Natural killer cell (primary cell): ENCODE results near the gene CAPN5. TPM values are rescaled to one million over a fixed set of nuclear protein-coding genes. Genes with fewer than 3 reads are reported as not detected.

Experiments
- ATAC-seq, 3 donors: fragments of 150-1000 bp in 2 of 3; fragments of 200-7000 bp in 1 of 3; cut with Tn5 transposase; 1 replicate in 1 of 3; 2 replicates in 2 of 3; pipeline ENCODE4 v1.10.0; 2021; ENCODE audit warnings: mild to moderate bottlenecking in 2 of 3, moderate library complexity in 2 of 3
- DNase-seq, 2 donors: peaks; one replicate each; pipeline versions ENCODE4 v3.0.0 to v3.0.0-alpha.2; 2013 to 2021; ENCODE audit warnings: mixed read lengths in 1 of 2
- H3K27ac ChIP-seq: one replicate; pipeline ENCODE4 v1.5.1; 2013; ENCODE audit warnings: mild to moderate bottlenecking, low read length
- H3K27me3 ChIP-seq: one replicate; pipeline ENCODE4 v1.6.1; 2013; ENCODE audit warnings: low read length; ENCODE audit not compliant: control insufficient read depth, insufficient read depth
- H3K36me3 ChIP-seq: one replicate; pipeline ENCODE4 v1.6.1; 2013; ENCODE audit warnings: low read length; ENCODE audit not compliant: control insufficient read depth, insufficient read depth
- H3K4me1 ChIP-seq: one replicate; pipeline ENCODE4 v1.6.1; 2013; ENCODE audit warnings: low read length; ENCODE audit not compliant: control insufficient read depth, insufficient read depth
- H3K4me3 ChIP-seq: one replicate; pipeline ENCODE4 v1.5.1; 2013; ENCODE audit warnings: low read length
- H3K9me3 ChIP-seq: one replicate; pipeline ENCODE4 v1.6.1; 2013; ENCODE audit warnings: low read length; ENCODE audit not compliant: control insufficient read depth, insufficient read depth
- H3K27ac Mint-ChIP-seq, 2 donors: one replicate each; pipeline ENCODE4 v1.8.0; 2022; ENCODE audit warnings: mild to moderate bottlenecking in 2 of 2, mixed read lengths in 2 of 2, moderate library complexity in 1 of 2
- H3K27me3 Mint-ChIP-seq, 2 donors: one replicate each; pipeline ENCODE4 v1.8.0; 2022; ENCODE audit warnings: low read depth in 2 of 2, mixed read lengths in 2 of 2
- H3K36me3 Mint-ChIP-seq: one replicate; pipeline ENCODE4 v1.8.0; 2022; ENCODE audit warnings: mixed read lengths
- H3K4me1 Mint-ChIP-seq, 2 donors: one replicate each; pipeline ENCODE4 v1.8.0; 2022; ENCODE audit warnings: mixed read lengths in 2 of 2
- H3K4me3 Mint-ChIP-seq: one replicate; pipeline ENCODE4 v1.8.0; 2022; ENCODE audit warnings: mild to moderate bottlenecking, moderate library complexity, mixed read lengths
- H3K9me3 Mint-ChIP-seq, 2 donors: one replicate each; pipeline ENCODE4 v1.8.0; 2022; ENCODE audit warnings: mixed read lengths in 2 of 2
- WGBS: methylation state at CpG from one replicate; pipeline ENCODE4 v1.1.7; 2013; ENCODE audit warnings: missing lambda C conversion rate; ENCODE audit not compliant: insufficient coverage; 5-methylcytosine and 5-hydroxymethylcytosine counted together
- intact Hi-C: fragments of 100-400 bp; cut with micrococcal nuclease; formaldehyde crosslinking; loops from one replicate; pipeline ENCODE4 v1.14.2; 2022
- total RNA-seq, 4 donors: library from RNA; stranded (reverse); fragments of 120-200 nt in 1 of 4; gene quantifications; one replicate each; pipeline versions ENCODE4 v1.2.3 to v1.2.4, GENCODE V29; 2013 to 2022
- TF ChIP-seq, protein P1 (sequence below): fragments of 200-600 bp; IDR thresholded peaks from one replicate; pipeline ENCODE4 v1.8.0; 2022; ENCODE audit warnings: antibody characterized with exemption

The CAPN5 gene
- total RNA-seq, 3 donors from 2014 or later (not counting 1 experiment from before 2014, with no cell fraction given) = 32.3 to 34.5 (median 34.3) TPM

DNA sequence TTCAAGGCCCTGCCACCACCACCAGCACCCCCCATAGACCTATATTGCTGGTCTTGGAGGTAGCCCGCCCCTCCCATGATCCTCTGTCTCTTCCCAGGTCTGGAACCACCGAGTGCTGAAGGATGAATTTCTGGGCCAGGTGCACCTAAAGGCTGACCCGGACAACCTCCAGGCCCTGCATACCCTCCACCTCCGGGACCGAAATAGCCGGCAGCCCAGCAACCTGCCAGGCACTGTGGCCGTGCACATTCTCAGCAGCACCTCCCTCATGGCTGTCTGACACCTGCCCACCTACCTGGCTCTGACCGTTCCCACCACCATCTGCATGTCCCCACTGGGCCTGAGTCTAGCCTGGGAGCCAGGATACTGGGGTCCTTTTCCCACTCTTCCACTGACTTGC lies 56.8 kb downstream of the CAPN5 start:
- Histone ChIP-seq H3K36me3 (no peaks in the 10 kb centered on the region), H3K9me3 (no peaks in the 10 kb centered on the region), H3K27me3 (peaks cover 11% of the 10 kb centered on the region), H3K4me3 (no peak overlapping the region), H3K4me1 (peaks cover 17% of the 10 kb centered on the region), H3K27ac (no peak overlapping the region)
- TF ChIP-seq, protein P1, sequence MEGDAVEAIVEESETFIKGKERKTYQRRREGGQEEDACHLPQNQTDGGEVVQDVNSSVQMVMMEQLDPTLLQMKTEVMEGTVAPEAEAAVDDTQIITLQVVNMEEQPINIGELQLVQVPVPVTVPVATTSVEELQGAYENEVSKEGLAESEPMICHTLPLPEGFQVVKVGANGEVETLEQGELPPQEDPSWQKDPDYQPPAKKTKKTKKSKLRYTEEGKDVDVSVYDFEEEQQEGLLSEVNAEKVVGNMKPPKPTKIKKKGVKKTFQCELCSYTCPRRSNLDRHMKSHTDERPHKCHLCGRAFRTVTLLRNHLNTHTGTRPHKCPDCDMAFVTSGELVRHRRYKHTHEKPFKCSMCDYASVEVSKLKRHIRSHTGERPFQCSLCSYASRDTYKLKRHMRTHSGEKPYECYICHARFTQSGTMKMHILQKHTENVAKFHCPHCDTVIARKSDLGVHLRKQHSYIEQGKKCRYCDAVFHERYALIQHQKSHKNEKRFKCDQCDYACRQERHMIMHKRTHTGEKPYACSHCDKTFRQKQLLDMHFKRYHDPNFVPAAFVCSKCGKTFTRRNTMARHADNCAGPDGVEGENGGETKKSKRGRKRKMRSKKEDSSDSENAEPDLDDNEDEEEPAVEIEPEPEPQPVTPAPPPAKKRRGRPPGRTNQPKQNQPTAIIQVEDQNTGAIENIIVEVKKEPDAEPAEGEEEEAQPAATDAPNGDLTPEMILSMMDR = no peak
- Mint-ChIP-seq H3K27me3 (peaks cover 9 to 12% of the 10 kb centered on the region in 2 donors), H3K36me3 (no peaks in the 10 kb centered on the region), H3K27ac (no peak overlapping the region), H3K9me3 (no peaks in the 10 kb centered on the region), H3K4me1 (peaks cover 9 to 26% of the 10 kb centered on the region in 2 donors), H3K4me3 (no peak overlapping the region)
- ATAC-seq (no peak), DNase-seq (no peak)
- intact Hi-C loops = no loop called here
- 90% methylated on average over 8 of the region's 8 CpGs for WGBS

DNA sequence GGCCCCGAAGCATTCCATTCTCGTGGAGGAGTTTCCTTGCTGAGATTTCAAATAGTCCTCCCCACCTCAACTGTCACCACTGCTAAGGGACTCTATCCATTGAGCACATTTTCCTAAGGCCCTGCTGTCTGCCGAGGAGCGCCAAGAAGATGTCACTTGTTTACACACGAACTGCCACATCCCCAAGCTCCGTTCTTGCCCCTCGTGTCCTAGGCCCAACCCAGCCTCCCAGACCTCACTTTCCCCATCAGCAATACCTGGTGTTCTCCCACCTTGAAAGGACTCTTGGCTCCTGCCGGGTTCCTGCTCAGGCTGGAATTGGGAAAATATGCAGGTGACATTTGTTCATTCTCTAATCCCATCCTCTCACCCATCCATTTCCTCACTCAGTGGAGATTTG lies 57.3 kb downstream of the CAPN5 start:
- Mint-ChIP-seq H3K27me3 (peaks cover 9 to 12% of the 10 kb centered on the region in 2 donors), H3K36me3 (no peaks in the 10 kb centered on the region), H3K4me3 (no peak overlapping the region), H3K4me1 (peaks cover 9 to 26% of the 10 kb centered on the region in 2 donors), H3K27ac (no peak overlapping the region), H3K9me3 (no peaks in the 10 kb centered on the region)
- Histone ChIP-seq H3K9me3 (no peaks in the 10 kb centered on the region), H3K27me3 (peaks cover 11% of the 10 kb centered on the region), H3K27ac (no peak overlapping the region), H3K4me3 (no peak overlapping the region), H3K36me3 (no peaks in the 10 kb centered on the region), H3K4me1 (peaks cover 17% of the 10 kb centered on the region)
- 90% methylated on average over 8 of the region's 8 CpGs for WGBS
- ATAC-seq (no peak), DNase-seq (no peak)
- TF ChIP-seq, protein P1 = no peak
- intact Hi-C loops = no loop called here

DNA sequence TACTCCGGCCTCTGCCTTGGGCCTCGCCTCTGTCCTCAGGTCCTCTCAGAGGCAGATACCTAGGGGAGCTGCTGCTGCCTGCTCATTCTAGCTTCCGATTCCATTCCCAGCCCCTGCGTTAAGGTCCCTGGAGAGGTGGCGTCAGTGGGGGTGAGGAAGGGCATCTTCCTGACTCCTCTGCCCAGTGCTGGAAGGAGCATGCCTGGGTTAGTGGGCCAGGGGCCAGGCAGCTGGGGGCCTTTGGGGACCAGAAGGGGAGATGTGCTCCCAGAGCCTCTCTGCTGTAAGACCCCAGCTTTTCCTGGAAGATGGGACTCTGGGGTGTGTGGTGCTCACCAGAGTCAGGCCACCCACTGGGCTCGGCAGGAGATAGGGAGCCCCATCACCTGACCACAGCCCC lies 57.7 kb downstream of the CAPN5 start:
- Histone ChIP-seq H3K4me1 (peaks cover 17% of the 10 kb centered on the region), H3K4me3 (no peak overlapping the region), H3K9me3 (no peaks in the 10 kb centered on the region), H3K36me3 (no peaks in the 10 kb centered on the region), H3K27me3 (peaks cover 11% of the 10 kb centered on the region), H3K27ac (no peak overlapping the region)
- WGBS = 95% methylated on average over 6 of the region's 6 CpGs
- Mint-ChIP-seq H3K4me1 (peaks cover 9 to 26% of the 10 kb centered on the region in 2 donors), H3K9me3 (no peaks in the 10 kb centered on the region), H3K36me3 (no peaks in the 10 kb centered on the region), H3K4me3 (no peak overlapping the region), H3K27ac (no peak overlapping the region), H3K27me3 (peaks cover 9 to 12% of the 10 kb centered on the region in 2 donors)
- TF ChIP-seq, protein P1 = no peak
- intact Hi-C loops = no loop called here
- ATAC-seq (no peak), DNase-seq (no peak)

DNA sequence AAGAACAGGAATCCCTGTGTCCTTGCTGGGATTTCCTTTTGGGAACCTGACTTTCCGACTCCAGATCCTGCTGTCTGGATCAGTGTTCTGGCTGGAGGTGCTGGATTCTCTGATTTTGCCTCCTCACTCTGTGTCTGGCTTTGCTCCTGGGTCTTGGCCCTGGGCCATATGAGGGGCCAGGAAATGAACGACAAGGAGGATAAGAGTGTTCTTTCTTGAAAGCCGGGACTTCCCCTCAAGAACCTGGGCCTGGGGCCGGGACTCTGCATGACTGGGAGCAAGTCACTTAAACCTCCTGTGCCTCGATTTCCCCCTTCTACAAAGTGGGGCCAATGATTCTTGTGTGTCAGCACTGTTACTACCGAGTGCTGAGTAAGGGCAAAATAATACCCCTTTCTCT lies 58.4 kb downstream of the CAPN5 start:
- WGBS = 28% methylated on average over 5 of the region's 6 CpGs

More for the DNA sequence above, 58.4 kb downstream of the CAPN5 start:
- TF ChIP-seq, protein P1 = no peak
- H3K27ac Mint-ChIP-seq = no peak overlapping the region
- no peaks in the 10 kb centered on the region for H3K9me3 ChIP-seq
- intact Hi-C loops = no loop called here
- H3K27me3 Mint-ChIP-seq = peaks cover 9 to 12% of the 10 kb centered on the region in 2 donors
- DNase-seq = no peak
- peaks cover 11% of the 10 kb centered on the region for H3K27me3 ChIP-seq
- H3K9me3 Mint-ChIP-seq = no peaks in the 10 kb centered on the region
- H3K4me1 Mint-ChIP-seq = peaks cover 9 to 26% of the 10 kb centered on the region in 2 donors
- peaks cover 17% of the 10 kb centered on the region for H3K4me1 ChIP-seq
- no peak for ATAC-seq
- H3K27ac ChIP-seq = no peak overlapping the region
- H3K4me3 Mint-ChIP-seq = no peak overlapping the region
- no peak overlapping the region for H3K4me3 ChIP-seq
- H3K36me3 Mint-ChIP-seq = no peaks in the 10 kb centered on the region
- no peaks in the 10 kb centered on the region for H3K36me3 ChIP-seq
